Osteoblast (primary cell): ENCODE results near the gene TKTL1. TPM values are rescaled to one million over a fixed set of nuclear protein-coding genes. Genes with fewer than 3 reads are reported as not detected.

Experiments used
- DNase-seq: peaks from one replicate; pipeline ENCODE4 v3.0.0; 2011; ENCODE audit warnings: low spot score, mixed read lengths; ENCODE audit not compliant: insufficient read length; ENCODE audit errors: missing footprints
- H2AFZ ChIP-seq: 2 replicates; pipeline ENCODE4 v1.6.0; 2011; ENCODE audit warnings: mild to moderate bottlenecking, low read length
- H3K27ac ChIP-seq: 2 replicates; pipeline ENCODE4 v1.5.1; 2011; ENCODE audit warnings: mild to moderate bottlenecking, low read depth, low read length, moderate library complexity
- H3K27me3 ChIP-seq: 2 replicates; pipeline ENCODE4 v1.6.0; 2012; ENCODE audit warnings: mild to moderate bottlenecking, control low read depth, inconsistent platforms, low read length, moderate library complexity; ENCODE audit not compliant: insufficient read depth
- H3K36me3 ChIP-seq: 2 replicates; pipeline ENCODE4 v1.5.1; 2011; ENCODE audit warnings: mild to moderate bottlenecking, low read length, control low read depth, moderate library complexity; ENCODE audit not compliant: insufficient read depth
- H3K4me1 ChIP-seq: 2 replicates; pipeline ENCODE4 v1.5.1; 2011; ENCODE audit warnings: mild to moderate bottlenecking, low read length, control low read depth, moderate library complexity; ENCODE audit not compliant: insufficient read depth
- H3K4me2 ChIP-seq: 2 replicates; pipeline ENCODE4 v1.6.0; 2011; ENCODE audit warnings: mild to moderate bottlenecking, low read length; ENCODE audit not compliant: insufficient read depth
- H3K4me3 ChIP-seq: fragments of 200-600 bp; sonication (generic); 3 replicates; pipeline ENCODE4 v1.5.1; 2012; ENCODE audit warnings: mild to moderate bottlenecking, low read length, inconsistent platforms; ENCODE audit not compliant: insufficient read depth
- H3K79me2 ChIP-seq: 2 replicates; pipeline ENCODE4 v1.6.0; 2012; ENCODE audit warnings: mild to moderate bottlenecking, low read length, control low read depth, inconsistent platforms; ENCODE audit not compliant: insufficient read depth
- H3K9me3 ChIP-seq: 2 replicates; pipeline ENCODE4 v1.5.1; 2011; ENCODE audit warnings: low read depth, low read length, control low read depth
- H4K20me1 ChIP-seq: 2 replicates; pipeline ENCODE4 v1.6.0; 2012; ENCODE audit warnings: mild to moderate bottlenecking, low read length, control low read depth; ENCODE audit not compliant: insufficient read depth
- CTCF ChIP-seq: IDR thresholded peaks from 2 replicates; pipeline ENCODE4 v1.5.1; 2011; ENCODE audit warnings: mild to moderate bottlenecking, low read depth, low read length, moderate library complexity; ENCODE audit errors: extremely low read depth
- total RNA-seq: library from RNA; depleted of rRNA; stranded (reverse); fragments of >200 nt; gene quantifications from 2 replicates; pipeline ENCODE4 v1.2.3, GENCODE V29; 2012

The TKTL1 gene
- total RNA-seq, 1 donor: not detected

GRCh38 chrX:154370300-154371016 is 74.9 kb downstream of the TKTL1 start:
- H3K4me3 ChIP-seq: peak overlapping the region; percentile 80
- H3K4me2 ChIP-seq: peak overlapping the region; percentile 86
- peaks cover 70% of the 10 kb centered on the region for H3K79me2 ChIP-seq
- peaks cover 18% of the 10 kb centered on the region for H3K36me3 ChIP-seq
- peaks cover 16% of the 10 kb centered on the region for H3K4me1 ChIP-seq
- no peak for TF ChIP-seq CTCF
- no peaks in the 10 kb centered on the region for H3K9me3 ChIP-seq
- no peaks in the 10 kb centered on the region for H3K27me3 ChIP-seq
- DNase-seq: no peak
- peak overlapping the region; percentile 76 for H3K27ac ChIP-seq
- H2AFZ ChIP-seq: no peak overlapping the region
- H4K20me1 ChIP-seq: peaks cover 27% of the 10 kb centered on the region

GRCh38 chrX:154371017-154371788 is 75.6 kb downstream of the TKTL1 start:
- Histone ChIP-seq H2AFZ (no peak overlapping the region), H3K79me2 (peaks cover 62% of the 10 kb centered on the region), H3K4me1 (peaks cover 16% of the 10 kb centered on the region), H3K27ac (peak overlapping the region; percentile 33), H3K4me2 (peak overlapping the region; percentile 72), H4K20me1 (peaks cover 22% of the 10 kb centered on the region), H3K4me3 (peak overlapping the region; percentile 80), H3K36me3 (peaks cover 11% of the 10 kb centered on the region), H3K9me3 (no peaks in the 10 kb centered on the region), H3K27me3 (no peaks in the 10 kb centered on the region)
- TF ChIP-seq CTCF: no peak
- DNase-seq: peak; percentile 97

GRCh38 chrX:154371789-154372300 is 76.2 kb downstream of the TKTL1 start:
- H3K27me3 ChIP-seq: no peaks in the 10 kb centered on the region
- H4K20me1 ChIP-seq: peaks cover 16% of the 10 kb centered on the region
- H3K4me1 ChIP-seq: peaks cover 16% of the 10 kb centered on the region

More at GRCh38 chrX:154371789-154372300, 76.2 kb downstream of the TKTL1 start:
- no peak for DNase-seq
- Histone ChIP-seq H2AFZ (no peak overlapping the region), H3K9me3 (no peaks in the 10 kb centered on the region), H3K4me3 (peak overlapping the region; percentile 80), H3K36me3 (peaks cover 4% of the 10 kb centered on the region), H3K4me2 (peak overlapping the region; percentile 72), H3K79me2 (peaks cover 56% of the 10 kb centered on the region), H3K27ac (no peak overlapping the region)
- TF ChIP-seq CTCF: no peak
